ENCODE measurements around the gene TTLL4. TPM values are rescaled to one million over a fixed set of nuclear protein-coding genes. Genes with fewer than 3 reads are reported as not detected.

Gene TTLL4
- total and polyA plus RNA-seq, 2 experiments from 2014 or later: 53.5 to 77.8 TPM

DNA sequence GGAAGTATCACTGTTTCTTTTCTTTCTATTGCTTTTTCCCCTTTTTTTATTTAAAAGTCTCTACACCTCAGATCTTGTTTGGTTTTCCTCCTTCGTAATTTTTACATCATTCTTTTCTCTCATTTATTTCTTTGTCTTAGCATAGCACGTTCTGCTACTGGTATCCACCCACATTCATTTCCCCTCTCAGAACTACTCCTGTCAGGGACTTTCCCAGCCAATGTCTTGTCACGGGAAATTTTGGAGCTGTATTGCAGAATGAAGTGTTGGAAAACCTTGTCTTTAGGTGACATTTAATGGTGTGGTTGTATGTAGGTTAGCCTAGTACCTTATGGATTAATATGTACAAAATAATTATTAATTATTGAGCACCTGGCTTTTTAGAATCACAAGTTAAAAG lies 34.0 kb downstream of the TTLL4 start:
- Mint-ChIP-seq H3K4me1 (peaks cover 4% of the 10 kb centered on the region; the same call in 1 of the 3 replicates), H3K27ac (no peak overlapping the region), H3K4me3 (no peak overlapping the region), H3K27me3 (ENCODE audit: insufficient read depth, low read depth, poor library complexity) (no peaks in the 10 kb centered on the region), H3K36me3 (ENCODE audit: low read depth) (peaks cover 72% of the 10 kb centered on the region), H3K9me3 (no peaks in the 10 kb centered on the region)
- no peak overlapping the region for H3K27ac ChIP-seq (ENCODE audit: low read depth)
- H3K36me3 ChIP-seq (ENCODE audit: insufficient read depth): peaks cover 36% of the 10 kb centered on the region
- no peak overlapping the region for H3K4me2 ChIP-seq
- no peak overlapping the region for H3K4me3 ChIP-seq
- no peaks in the 10 kb centered on the region for H3K4me1 ChIP-seq (ENCODE audit: insufficient read depth)
- H3F3A ChIP-seq (replicated peaks; ENCODE audit: low read depth): no peaks in the 10 kb centered on the region
- H3K9me2 ChIP-seq (ENCODE audit: insufficient read depth): no peaks in the 10 kb centered on the region
- H2AFZ ChIP-seq: no peak overlapping the region
- ATAC-seq (no peak), DNase-seq (ENCODE audit: low spot score) (no peak)
- TF ChIP-seq REST (IDR thresholded peaks at IDR 0.05; ENCODE audit: unreplicated experiment) (no peak), CREB1 (CRISPR knock-in tag; IDR thresholded peaks at IDR 0.05; ENCODE audit: low read depth) (no peak), POLR2AphosphoS5 (IDR thresholded peaks at IDR 0.05; ENCODE audit: low read depth) (no peak), ZNF114 (CRISPR knock-in tag; IDR thresholded peaks at IDR 0.05) (no peak), STAT1 (IDR thresholded peaks at IDR 0.05; ENCODE audit: unreplicated experiment) (no peak), NANOG (IDR thresholded peaks at IDR 0.05; ENCODE audit: borderline replicate concordance) (no peak), EZH2 (IDR thresholded peaks at IDR 0.05; ENCODE audit: low read depth, unreplicated experiment) (no peak), JUNB (IDR thresholded peaks at IDR 0.05; ENCODE audit: unreplicated experiment) (no peak), ZNF331 (CRISPR knock-in tag; IDR thresholded peaks at IDR 0.05; ENCODE audit: low read depth) (no peak), CTCF (conservative IDR thresholded peaks at IDR 0.05; ENCODE audit: low read depth in 2 of 2) (no peak), EZH2phosphoT487 (IDR thresholded peaks at IDR 0.05; ENCODE audit: unreplicated experiment) (no peak)
- TF ChIP-seq, protein P1, sequence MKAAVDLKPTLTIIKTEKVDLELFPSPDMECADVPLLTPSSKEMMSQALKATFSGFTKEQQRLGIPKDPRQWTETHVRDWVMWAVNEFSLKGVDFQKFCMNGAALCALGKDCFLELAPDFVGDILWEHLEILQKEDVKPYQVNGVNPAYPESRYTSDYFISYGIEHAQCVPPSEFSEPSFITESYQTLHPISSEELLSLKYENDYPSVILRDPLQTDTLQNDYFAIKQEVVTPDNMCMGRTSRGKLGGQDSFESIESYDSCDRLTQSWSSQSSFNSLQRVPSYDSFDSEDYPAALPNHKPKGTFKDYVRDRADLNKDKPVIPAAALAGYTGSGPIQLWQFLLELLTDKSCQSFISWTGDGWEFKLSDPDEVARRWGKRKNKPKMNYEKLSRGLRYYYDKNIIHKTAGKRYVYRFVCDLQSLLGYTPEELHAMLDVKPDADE (IDR thresholded peaks at IDR 0.05): no peak
- TF ChIP-seq, protein P2, sequence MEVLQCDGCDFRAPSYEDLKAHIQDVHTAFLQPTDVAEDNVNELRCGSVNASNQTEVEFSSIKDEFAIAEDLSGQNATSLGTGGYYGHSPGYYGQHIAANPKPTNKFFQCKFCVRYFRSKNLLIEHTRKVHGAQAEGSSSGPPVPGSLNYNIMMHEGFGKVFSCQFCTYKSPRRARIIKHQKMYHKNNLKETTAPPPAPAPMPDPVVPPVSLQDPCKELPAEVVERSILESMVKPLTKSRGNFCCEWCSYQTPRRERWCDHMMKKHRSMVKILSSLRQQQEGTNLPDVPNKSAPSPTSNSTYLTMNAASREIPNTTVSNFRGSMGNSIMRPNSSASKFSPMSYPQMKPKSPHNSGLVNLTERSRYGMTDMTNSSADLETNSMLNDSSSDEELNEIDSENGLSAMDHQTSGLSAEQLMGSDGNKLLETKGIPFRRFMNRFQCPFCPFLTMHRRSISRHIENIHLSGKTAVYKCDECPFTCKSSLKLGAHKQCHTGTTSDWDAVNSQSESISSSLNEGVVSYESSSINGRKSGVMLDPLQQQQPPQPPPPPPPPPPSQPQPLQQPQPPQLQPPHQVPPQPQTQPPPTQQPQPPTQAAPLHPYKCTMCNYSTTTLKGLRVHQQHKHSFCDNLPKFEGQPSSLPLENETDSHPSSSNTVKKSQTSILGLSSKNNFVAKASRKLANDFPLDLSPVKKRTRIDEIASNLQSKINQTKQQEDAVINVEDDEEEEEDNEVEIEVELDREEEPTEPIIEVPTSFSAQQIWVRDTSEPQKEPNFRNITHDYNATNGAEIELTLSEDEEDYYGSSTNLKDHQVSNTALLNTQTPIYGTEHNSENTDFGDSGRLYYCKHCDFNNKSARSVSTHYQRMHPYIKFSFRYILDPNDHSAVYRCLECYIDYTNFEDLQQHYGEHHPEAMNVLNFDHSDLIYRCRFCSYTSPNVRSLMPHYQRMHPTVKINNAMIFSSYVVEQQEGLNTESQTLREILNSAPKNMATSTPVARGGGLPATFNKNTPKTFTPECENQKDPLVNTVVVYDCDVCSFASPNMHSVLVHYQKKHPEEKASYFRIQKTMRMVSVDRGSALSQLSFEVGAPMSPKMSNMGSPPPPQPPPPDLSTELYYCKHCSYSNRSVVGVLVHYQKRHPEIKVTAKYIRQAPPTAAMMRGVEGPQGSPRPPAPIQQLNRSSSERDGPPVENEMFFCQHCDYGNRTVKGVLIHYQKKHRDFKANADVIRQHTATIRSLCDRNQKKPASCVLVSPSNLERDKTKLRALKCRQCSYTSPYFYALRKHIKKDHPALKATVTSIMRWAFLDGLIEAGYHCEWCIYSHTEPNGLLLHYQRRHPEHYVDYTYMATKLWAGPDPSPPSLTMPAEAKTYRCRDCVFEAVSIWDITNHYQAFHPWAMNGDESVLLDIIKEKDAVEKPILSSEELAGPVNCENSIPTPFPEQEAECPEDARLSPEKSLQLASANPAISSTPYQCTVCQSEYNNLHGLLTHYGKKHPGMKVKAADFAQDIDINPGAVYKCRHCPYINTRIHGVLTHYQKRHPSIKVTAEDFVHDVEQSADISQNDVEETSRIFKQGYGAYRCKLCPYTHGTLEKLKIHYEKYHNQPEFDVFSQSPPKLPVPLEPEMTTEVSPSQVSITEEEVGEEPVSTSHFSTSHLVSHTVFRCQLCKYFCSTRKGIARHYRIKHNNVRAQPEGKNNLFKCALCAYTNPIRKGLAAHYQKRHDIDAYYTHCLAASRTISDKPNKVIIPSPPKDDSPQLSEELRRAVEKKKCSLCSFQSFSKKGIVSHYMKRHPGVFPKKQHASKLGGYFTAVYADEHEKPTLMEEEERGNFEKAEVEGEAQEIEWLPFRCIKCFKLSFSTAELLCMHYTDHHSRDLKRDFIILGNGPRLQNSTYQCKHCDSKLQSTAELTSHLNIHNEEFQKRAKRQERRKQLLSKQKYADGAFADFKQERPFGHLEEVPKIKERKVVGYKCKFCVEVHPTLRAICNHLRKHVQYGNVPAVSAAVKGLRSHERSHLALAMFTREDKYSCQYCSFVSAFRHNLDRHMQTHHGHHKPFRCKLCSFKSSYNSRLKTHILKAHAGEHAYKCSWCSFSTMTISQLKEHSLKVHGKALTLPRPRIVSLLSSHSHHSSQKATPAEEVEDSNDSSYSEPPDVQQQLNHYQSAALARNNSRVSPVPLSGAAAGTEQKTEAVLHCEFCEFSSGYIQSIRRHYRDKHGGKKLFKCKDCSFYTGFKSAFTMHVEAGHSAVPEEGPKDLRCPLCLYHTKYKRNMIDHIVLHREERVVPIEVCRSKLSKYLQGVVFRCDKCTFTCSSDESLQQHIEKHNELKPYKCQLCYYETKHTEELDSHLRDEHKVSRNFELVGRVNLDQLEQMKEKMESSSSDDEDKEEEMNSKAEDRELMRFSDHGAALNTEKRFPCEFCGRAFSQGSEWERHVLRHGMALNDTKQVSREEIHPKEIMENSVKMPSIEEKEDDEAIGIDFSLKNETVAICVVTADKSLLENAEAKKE (CRISPR knock-in tag; IDR thresholded peaks at IDR 0.05): no peak
- H4K20me1 ChIP-seq (replicated peaks; ENCODE audit: insufficient read depth): peaks cover 19% of the 10 kb centered on the region
- no peaks in the 10 kb centered on the region for H3K27me3 ChIP-seq (ENCODE audit: insufficient read depth)
- no peaks in the 10 kb centered on the region for H3K79me2 ChIP-seq (replicated peaks; ENCODE audit: insufficient read depth)

Data from GM23338 (cell line).